Breast epithelium (tissue), 4 donors: ENCODE measurements around the gene MAPKAP1. TPM values are rescaled to one million over a fixed set of nuclear protein-coding genes. Genes with fewer than 3 reads are reported as not detected.

Experiments
- DNase-seq, 2 donors: peaks; one replicate each; pipeline ENCODE4 v3.0.0-alpha.2; 2019; ENCODE audit warnings: low spot score in 2 of 2
- H3K27ac ChIP-seq, 2 donors: fragments of 200-600 bp; sonication (generic) in 1 of 2; one replicate each; pipeline ENCODE4 v1.5.1; 2016 to 2019; ENCODE audit warnings: mild to moderate bottlenecking in 1 of 2
- H3K27me3 ChIP-seq, 2 donors: fragments of 200-600 bp; sonication (generic) in 1 of 2; one replicate each; pipeline versions ENCODE4 v1.5.1 to v1.6.0; 2017 to 2019; ENCODE audit warnings: control low read depth in 1 of 2, mild to moderate bottlenecking in 1 of 2
- H3K36me3 ChIP-seq: fragments of 200-600 bp; one replicate; pipeline ENCODE4 v1.5.1; 2019
- H3K4me1 ChIP-seq, 2 donors: fragments of 200-600 bp; sonication (generic); one replicate each; pipeline ENCODE4 v1.5.1; 2016 to 2019; ENCODE audit warnings: control low read depth in 1 of 2
- H3K4me3 ChIP-seq, 3 donors: fragments of 200-600 bp; sonication (generic); 1 replicate in 2 of 3; 2 replicates in 1 of 3; pipeline ENCODE4 v1.5.1; 2016 to 2019; ENCODE audit warnings: mild to moderate bottlenecking in 3 of 3, moderate library complexity in 2 of 3
- H3K9me3 ChIP-seq, 2 donors: fragments of 200-600 bp; sonication (generic) in 1 of 2; one replicate each; pipeline ENCODE4 v1.5.1; 2016 to 2019; ENCODE audit warnings: control low read depth in 1 of 2
- CTCF ChIP-seq, 3 donors: fragments of 450-650 bp; IDR thresholded peaks; one replicate each; pipeline ENCODE4 v1.5.1; 2016 to 2017; ENCODE audit warnings: antibody characterized with exemption in 3 of 3, mild to moderate bottlenecking in 3 of 3, moderate library complexity in 3 of 3
- POLR2A ChIP-seq: fragments of 450-650 bp; IDR thresholded peaks from one replicate; pipeline ENCODE4 v1.6.1; 2016; ENCODE audit warnings: antibody characterized with exemption, mild to moderate bottlenecking, moderate library complexity
- POLR2AphosphoS5 ChIP-seq, 3 donors: sonication (generic); formaldehyde crosslinking; IDR thresholded peaks; one replicate each; pipeline ENCODE4 v1.6.1; 2017; ENCODE audit warnings: antibody characterized with exemption in 3 of 3
- intact Hi-C: fragments of 100-400 bp; cut with DNase I; formaldehyde crosslinking; loops from one replicate; pipeline ENCODE4 v1.15.1; 2023; ENCODE audit warnings: low total_unique reads
- total RNA-seq, 3 donors: library from RNA; depleted of rRNA; stranded (reverse); fragments of >200 nt; gene quantifications; one replicate each; pipeline ENCODE4 v1.1.0, GENCODE V29; 2016

Gene MAPKAP1
- total RNA-seq, 3 donors from 2014 or later = 61.3 to 81.9 (median 78.6) TPM

GRCh38 chr9:125730168-125730567 is 23.2 kb upstream of the MAPKAP1 start:
- intact Hi-C loops = no loop called here
- H3K27ac ChIP-seq = no peak overlapping the region
- H3K36me3 ChIP-seq = no peaks in the 10 kb centered on the region
- H3K4me1 ChIP-seq = no peaks in the 10 kb centered on the region
- H3K9me3 ChIP-seq = no peaks in the 10 kb centered on the region
- no peak overlapping the region for H3K4me3 ChIP-seq
- DNase-seq = no peak
- no peaks in the 10 kb centered on the region for H3K27me3 ChIP-seq
- no peak for TF ChIP-seq POLR2AphosphoS5 (IDR thresholded peaks at IDR 0.05)
- TF ChIP-seq POLR2A = no peak
- no peak for TF ChIP-seq CTCF (IDR thresholded peaks at IDR 0.05)

GRCh38 chr9:125726456-125727132 is 19.6 kb upstream of the MAPKAP1 start:
- Histone ChIP-seq H3K36me3 (no peaks in the 10 kb centered on the region), H3K9me3 (no peaks in the 10 kb centered on the region), H3K27me3 (no peaks in the 10 kb centered on the region), H3K4me3 (no peak overlapping the region), H3K4me1 (no peaks in the 10 kb centered on the region), H3K27ac (no peak overlapping the region)
- no peak for DNase-seq
- intact Hi-C loops = loop anchor here (10.0 kb wide), 1 partner anchor 1688 kb away; no protein-coding TSS in a partner anchor
- TF ChIP-seq POLR2A = no peak

GRCh38 chr9:125707472-125707804 is 430 bp upstream of the MAPKAP1 start:
- no peak for DNase-seq
- Histone ChIP-seq H3K4me3 (peak overlapping the region; percentile 69 to 95 (median 95)), H3K27ac (peak overlapping the region; percentile 76 to 86), H3K36me3 (no peaks in the 10 kb centered on the region), H3K9me3 (no peaks in the 10 kb centered on the region), H3K27me3 (no peaks in the 10 kb centered on the region), H3K4me1 (peaks cover 0 to 6% of the 10 kb centered on the region in 2 donors)
- TF ChIP-seq POLR2AphosphoS5 (IDR thresholded peaks at IDR 0.05) = no peak
- no peak for TF ChIP-seq POLR2A
- TF ChIP-seq CTCF (IDR thresholded peaks at IDR 0.05) = no peak
- intact Hi-C loops = no loop called here

- Histone ChIP-seq H3K27me3 (no peaks in the 10 kb centered on the region), H3K4me1 (peaks cover 0 to 6% of the 10 kb centered on the region in 2 donors), H3K27ac (no peak overlapping the region), H3K9me3 (no peaks in the 10 kb centered on the region), H3K4me3 (peak overlapping the region; percentile 69 to 95 (median 95)), H3K36me3 (no peaks in the 10 kb centered on the region)
- no peak for DNase-seq
- TF ChIP-seq POLR2AphosphoS5 (IDR thresholded peaks at IDR 0.05) (no peak), CTCF (IDR thresholded peaks at IDR 0.05) (no peak), POLR2A (no peak)
- intact Hi-C loops = no loop called here
Observed at GRCh38 chr9:125705893-125706292, 1.1 kb downstream of the MAPKAP1 start.

- H3K4me1 ChIP-seq = peaks cover 0 to 6% of the 10 kb centered on the region in 2 donors
- H3K27ac ChIP-seq = no peak overlapping the region
- no peak for DNase-seq
- no peaks in the 10 kb centered on the region for H3K9me3 ChIP-seq
- TF ChIP-seq CTCF (IDR thresholded peaks at IDR 0.05) = no peak
- TF ChIP-seq POLR2AphosphoS5 (IDR thresholded peaks at IDR 0.05) = no peak
- TF ChIP-seq POLR2A = no peak
- no peak overlapping the region for H3K4me3 ChIP-seq
- intact Hi-C loops = no loop called here
- H3K36me3 ChIP-seq = no peaks in the 10 kb centered on the region
- H3K27me3 ChIP-seq = no peaks in the 10 kb centered on the region
Observed at GRCh38 chr9:125703662-125704061, 3.3 kb downstream of the MAPKAP1 start.
